GM12878 (cell line): ENCODE results near the gene IGLL5. TPM values are rescaled to one million over a fixed set of nuclear protein-coding genes. Genes with fewer than 3 reads are reported as not detected.

Source experiments
- ATAC-seq: fragments of 200-7000 bp; cut with Tn5 transposase; 3 replicates; pipeline ENCODE4 v1.9.1; 2020; ENCODE audit warnings: mild to moderate bottlenecking, moderate library complexity
- BruUV-seq: library from RNA; stranded (reverse); fragments of 400-500 nt; replicated peaks from 2 replicates; lab custom pipeline; 2021; lab: Mats Ljungman, UMichigan
- CTCF ChIA-PET: fragments of 300-600 bp; sonication (Branson Sonifier 250); formaldehyde crosslinking; extraction: SDS; loops from one replicate; lab custom pipeline; 2021; ENCODE audit warnings: inconsistent platforms; lab: Yijun Ruan, JAX
- POLR2A ChIA-PET: fragments of 350-600 bp; formaldehyde crosslinking; extraction: SDS; loops from one replicate; lab custom pipeline; 2021; ENCODE audit warnings: inconsistent platforms; lab: Charles Lee
- RAD21 ChIA-PET: fragments of 300-600 bp; sonication (Branson Sonifier 250); formaldehyde crosslinking; loops from one replicate; lab custom pipeline; 2023; ENCODE audit warnings: antibody characterized with exemption; ENCODE audit not compliant: unreplicated experiment; lab: Charles Lee
- SMC1A ChIA-PET: fragments of 300-600 bp; sonication (Branson Sonifier 250); formaldehyde crosslinking; loops from one replicate; lab custom pipeline; 2023; ENCODE audit not compliant: unreplicated experiment, uncharacterized antibody; lab: Charles Lee
- DNase-seq: peaks from one replicate; pipeline ENCODE4 v3.0.0-alpha.2; 2011; ENCODE audit warnings: low read depth, low spot score
- FAIRE-seq: peaks from 3 replicates; lab custom pipeline; 2011; peaks lifted over from hg19 to GRCh38; lab: Jason Lieb, UNC
- H2AFZ ChIP-seq: 2 replicates; pipeline ENCODE4 v1.6.0; 2011; ENCODE audit warnings: low read depth, low read length, control low read depth; ENCODE audit not compliant: control insufficient read depth
- H3K27ac ChIP-seq: 2 replicates; pipeline ENCODE4 v1.5.1; 2011; ENCODE audit warnings: control low read depth; ENCODE audit not compliant: control insufficient read depth, insufficient read depth
- H3K27me3 ChIP-seq, 2 experiments: replicated peaks in 1 of 2; 2 replicates each; pipeline versions ENCODE4 v1.6.0 to v1.6.1; 2011; ENCODE audit warnings: low read length in 1 of 2; ENCODE audit not compliant: control insufficient read depth in 2 of 2, insufficient read depth in 2 of 2
- H3K36me3 ChIP-seq, 2 experiments: 2 replicates each; pipeline ENCODE4 v1.5.1; 2011; ENCODE audit warnings: low read length in 1 of 2; ENCODE audit not compliant: control insufficient read depth in 2 of 2, insufficient read depth in 2 of 2
- H3K4me1 ChIP-seq: 2 replicates; pipeline ENCODE4 v1.6.1; 2011; ENCODE audit warnings: mild to moderate bottlenecking, low read length, moderate library complexity, mixed read lengths; ENCODE audit not compliant: control insufficient read depth, insufficient read depth
- H3K4me2 ChIP-seq: 2 replicates; pipeline ENCODE4 v1.6.0; 2011; ENCODE audit warnings: control low read depth; ENCODE audit not compliant: control insufficient read depth, insufficient read depth
- H3K4me3 ChIP-seq: fragments of 200-600 bp; sonication (generic); 2 replicates; pipeline ENCODE4 v1.5.1; 2016
- H3K79me2 ChIP-seq: 2 replicates; pipeline ENCODE4 v1.6.0; 2011; ENCODE audit warnings: low read length; ENCODE audit not compliant: control insufficient read depth, insufficient read depth
- H3K9ac ChIP-seq: 2 replicates; pipeline ENCODE4 v1.8.0; 2011; ENCODE audit warnings: low read length, control low read depth, mixed read lengths; ENCODE audit not compliant: control insufficient read depth, insufficient read depth
- H3K9me3 ChIP-seq: replicated peaks from 3 replicates; pipeline ENCODE4 v1.5.1; 2011; ENCODE audit warnings: mild to moderate bottlenecking, low read length; ENCODE audit not compliant: control insufficient read depth, insufficient read depth
- H4K20me1 ChIP-seq: 2 replicates; pipeline ENCODE4 v1.6.0; 2011; ENCODE audit not compliant: control insufficient read depth, insufficient read depth
- RUNX3 ChIP-seq: IDR thresholded peaks from 2 replicates; pipeline ENCODE4 v1.6.1; 2012; ENCODE audit warnings: low read length, inconsistent platforms
- ZNF274 ChIP-seq: IDR thresholded peaks from one replicate; pipeline ENCODE4 v1.8.0; 2011; ENCODE audit not compliant: insufficient read length, insufficient read depth
- ZZZ3 ChIP-seq: IDR thresholded peaks from 2 replicates; pipeline ENCODE4 v1.6.1; 2011; ENCODE audit warnings: low read depth; ENCODE audit not compliant: control insufficient read depth, insufficient read length
- WGBS: methylation state at CpG from one replicate; pipeline ENCODE4 v1.1.6; 2016; ENCODE audit warnings: low lambda C conversion rate; ENCODE audit not compliant: insufficient replicate concordance, insufficient coverage; ENCODE audit errors: missing lambda C conversion rate; 5-methylcytosine and 5-hydroxymethylcytosine counted together
- in situ Hi-C: fragments of 300-500 bp; cut with MboI; formaldehyde crosslinking; loops from 9 replicates; pipeline ENCODE4 v1.14.3; 2018; ENCODE audit warnings: mixed read lengths
- intact Hi-C: fragments of 100-400 bp; cut with micrococcal nuclease; formaldehyde crosslinking; loops from one replicate; pipeline ENCODE4 v1.14.2; 2022; ENCODE audit not compliant: unreplicated experiment
- polyA plus RNA-seq, 11 experiments: library from polyadenylated mRNA; depleted of rRNA in 4 of 11; unstranded in 6 of 11; stranded (reverse) in 5 of 11; fragments of >200 nt; fragmentation: Nextera tagmentation in 4 of 11; fragmentation: Illumina TruSeq in 1 of 11; extraction: Ambion mirVana in 4 of 11; extraction: Trizol in 1 of 11; gene quantifications; 1 replicate in 1 of 11; 2 replicates in 10 of 11; pipeline versions ENCODE4 v1.2.1 to v1.2.3, GENCODE V29; 2011 to 2016; ENCODE audit warnings: inconsistent platforms in 2 of 11, missing spikeins in 2 of 11, low read depth in 1 of 11
- total RNA-seq, 4 experiments: library from RNA; depleted of rRNA in 3 of 4; stranded (reverse); fragments of >200 nt in 3 of 4; fragmentation: Illumina TruSeq in 1 of 4; extraction: Trizol in 1 of 4; gene quantifications; 2 replicates each; pipeline versions ENCODE4 v1.2.1 to v1.2.3, GENCODE V29; 2013 to 2021

IGLL5 gene
- total and polyA plus RNA-seq, 10 of the 15 experiments (the other 5 are each of a cell fraction or from before 2014, with no cell fraction given): not detected

DNA sequence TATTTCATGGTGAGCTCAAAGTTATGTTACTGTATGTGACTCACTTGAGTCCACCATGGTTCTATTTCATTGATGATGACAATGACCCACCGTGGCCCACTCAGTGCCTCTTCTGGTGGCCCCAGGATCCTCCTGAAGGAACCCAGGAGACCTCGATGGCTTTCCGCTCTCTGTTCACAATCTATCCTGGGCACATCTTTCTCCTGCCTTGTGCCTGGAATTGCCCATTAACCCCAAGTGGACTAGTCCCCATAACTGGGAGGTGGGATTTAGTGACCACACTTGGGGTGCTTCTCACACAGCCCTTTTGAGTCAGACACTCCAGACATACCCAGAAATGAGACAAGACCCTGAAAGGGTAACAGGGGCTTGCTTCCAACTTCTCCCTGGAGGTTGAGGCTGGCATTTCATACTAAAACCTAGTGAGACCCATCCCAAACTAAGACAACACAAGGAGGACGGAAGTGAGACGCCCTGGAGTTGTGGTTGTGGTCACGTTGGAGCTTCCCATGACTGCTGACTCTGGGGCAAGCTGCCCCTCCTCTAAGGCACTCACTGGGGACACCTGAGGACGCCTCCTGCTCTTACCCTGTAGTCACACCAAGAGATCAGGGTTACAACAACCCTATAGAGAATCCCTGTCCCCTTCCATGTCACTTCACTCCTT, 22.1 kb downstream of the IGLL5 start:
- intact Hi-C loops (no loop called here), in situ Hi-C loops (loop anchor here (5.0 to 25.0 kb wide), 3 partner anchors 555 to 1197 kb away; no protein-coding TSS in a partner anchor)
- ChIA-PET RAD21 (interaction anchor here (1.2 to 1.6 kb wide), 3 partner anchors 19 to 26 kb away, joined by 3 to 4 read pairs (median 4); no protein-coding TSS in a partner anchor), POLR2A (interaction anchor here (0.5 to 1.4 kb wide), 3 partner anchors 18 to 237 kb away, joined by 3 to 6 read pairs (median 4); no protein-coding TSS in a partner anchor), SMC1A (interaction anchor here (0.8 to 3.1 kb wide), 3 partner anchors 19 to 45 kb away, joined by 3 to 11 read pairs (median 4); no protein-coding TSS in a partner anchor), CTCF (interaction anchor here (1.0 to 2.3 kb wide), 3 partner anchors 19 to 26 kb away, joined by 4 to 7 read pairs (median 5); no protein-coding TSS in a partner anchor)
- 72% methylated on average over 7 of the region's 7 CpGs for WGBS
- no TSS peak for BruUV-seq
- Histone ChIP-seq H3K27me3 (no peaks in the 10 kb centered on the region), H3K36me3 (no peaks in the 10 kb centered on the region), H3K79me2 (no peaks in the 10 kb centered on the region; the same call in 1 of the 2 replicates), H3K4me1 (peaks cover 34% of the 10 kb centered on the region), H2AFZ (no peak overlapping the region), H3K9ac (no peak overlapping the region), H3K4me3 (no peak overlapping the region), H3K4me2 (no peak overlapping the region), H3K27ac (no peak overlapping the region; the same call in 1 of the 2 replicates), H3K9me3 (no peaks in the 10 kb centered on the region), H4K20me1 (no peaks in the 10 kb centered on the region)
- DNase-seq (no peak), ATAC-seq (no peak), FAIRE-seq (no peak)
- TF ChIP-seq RUNX3 (peak; percentile 26; the same call in 1 of the 2 replicates), ZZZ3 (no peak), ZNF274 (no peak)
